Lower lobe of right lung (tissue), 2 donors: ENCODE data around the gene GAPDHS. TPM values are rescaled to one million over a fixed set of nuclear protein-coding genes. Genes with fewer than 3 reads are reported as not detected.
A peak's percentile ranks its signal among the peaks of the same experiment; 100 is the strongest.

Source experiments
- ATAC-seq, 2 donors: fragments of 200-7000 bp; cut with Tn5 transposase; one replicate each; pipeline ENCODE4 v1.9.1; 2020 to 2022; ENCODE audit warnings: mild to moderate bottlenecking in 2 of 2, moderate library complexity in 2 of 2
- DNase-seq: peaks from one replicate; pipeline ENCODE4 v3.0.0-alpha.2; 2020
- H3K27ac ChIP-seq: fragments of 200-600 bp; one replicate; pipeline ENCODE4 v1.8.0; 2022
- H3K27me3 ChIP-seq: fragments of 200-600 bp; one replicate; pipeline ENCODE4 v1.8.0; 2022; ENCODE audit warnings: low read depth
- H3K36me3 ChIP-seq: fragments of 200-600 bp; one replicate; pipeline ENCODE4 v1.8.0; 2022; ENCODE audit warnings: mild to moderate bottlenecking
- H3K4me1 ChIP-seq: fragments of 200-600 bp; one replicate; pipeline ENCODE4 v1.8.0; 2022
- H3K4me3 ChIP-seq: fragments of 200-600 bp; one replicate; pipeline ENCODE4 v1.8.0; 2022; ENCODE audit warnings: mild to moderate bottlenecking
- H3K9me3 ChIP-seq: fragments of 200-600 bp; one replicate; pipeline ENCODE4 v1.8.0; 2022
- CTCF ChIP-seq: fragments of 200-600 bp; IDR thresholded peaks from one replicate; pipeline ENCODE4 v1.8.0; 2022; ENCODE audit warnings: antibody characterized with exemption, mild to moderate bottlenecking
- intact Hi-C: fragments of 100-400 bp; cut with DNase I; formaldehyde crosslinking; loops from one replicate; pipeline ENCODE4 v1.11.0; 2022
- long read RNA-seq: library from polyadenylated mRNA; unstranded; transcript quantifications from one replicate; pipeline ENCODE4 v2.0.0, GENCODE V29; 2021
- total RNA-seq: library from RNA; stranded (reverse); fragmentation: NEBNext Ultra II Directional; extraction: Animal tissue kit (Norgen Biotek cat#: 25700); gene quantifications from one replicate; pipeline ENCODE4 v1.2.1, GENCODE V29; 2021
- donor health status: DM: no; HTN: yes; CAD: no; lungs with severe emphysema.

The GAPDHS gene
- not detected for total RNA-seq
- long read RNA-seq: 0 reads

DNA sequence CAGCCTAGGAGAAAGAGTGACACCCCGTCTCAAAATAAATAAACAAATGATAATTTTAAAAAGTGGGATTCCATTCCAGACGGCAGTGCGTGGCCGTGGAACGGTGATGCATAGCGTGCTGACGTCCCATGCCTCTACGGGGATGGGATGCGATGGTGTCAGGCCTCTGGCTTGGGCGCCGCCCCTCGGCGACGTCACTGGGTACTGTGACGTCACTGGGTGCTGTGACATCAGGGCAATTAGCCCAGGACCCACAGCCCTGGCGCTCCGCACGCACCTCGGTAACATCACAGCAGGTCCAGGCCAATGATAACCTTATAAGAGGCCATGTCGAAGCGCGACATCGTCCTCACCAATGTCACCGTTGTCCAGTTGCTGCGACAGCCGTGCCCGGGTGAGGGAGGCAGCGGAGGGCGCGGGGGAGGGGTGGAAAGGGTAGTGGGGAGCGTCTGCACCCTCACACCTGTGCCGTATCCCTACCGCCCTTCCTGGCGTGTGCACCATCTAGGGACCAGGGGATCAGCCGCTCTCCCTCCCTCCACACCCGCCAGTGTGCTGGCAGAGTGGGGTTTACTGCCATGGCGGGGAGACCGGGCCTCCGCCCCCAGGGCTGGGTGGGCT is at the start of gene GAPDHS:
Gene GAPDHS (plus strand): TSS at position 256 of the 621 bp plus-strand sequence. CDS start 72 bp downstream, at position 328.
- Histone ChIP-seq H3K27ac (no peak within 1 kb of the TSS), H3K27me3 (peaks cover 61% of the 10 kb centered on the region), H3K4me3 (no peak within 1 kb of the TSS), H3K4me1 (peaks cover 10% of the 10 kb centered on the region), H3K9me3 (no peaks in the 10 kb centered on the region), H3K36me3 (no peaks in the 10 kb centered on the region)
- TF ChIP-seq CTCF: no peak
- DNase-seq: no peak
- peak in 1 of 2 donors; percentile 11 for ATAC-seq
- intact Hi-C loops: no loop called here

- TF ChIP-seq CTCF: no peak
- H3K4me1 ChIP-seq: no peaks in the 10 kb centered on the region
- H3K27ac ChIP-seq: no peak overlapping the region
- no peaks in the 10 kb centered on the region for H3K36me3 ChIP-seq
- no peak overlapping the region for H3K4me3 ChIP-seq
- intact Hi-C loops: no loop called here
- DNase-seq (no peak), ATAC-seq (no peak)
- no peaks in the 10 kb centered on the region for H3K27me3 ChIP-seq
- no peaks in the 10 kb centered on the region for H3K9me3 ChIP-seq
These were observed 48.8 kb upstream of the GAPDHS start for GRCh38 chr19:35484252-35485036.

- Histone ChIP-seq H3K9me3 (no peaks in the 10 kb centered on the region), H3K27ac (no peak overlapping the region), H3K27me3 (no peaks in the 10 kb centered on the region), H3K4me3 (no peak overlapping the region), H3K36me3 (no peaks in the 10 kb centered on the region), H3K4me1 (no peaks in the 10 kb centered on the region)
- no peak for ATAC-seq
- intact Hi-C loops: no loop called here
- DNase-seq: no peak
- no peak for TF ChIP-seq CTCF
These were observed 47.0 kb upstream of the GAPDHS start for GRCh38 chr19:35486268-35486708.

DNA sequence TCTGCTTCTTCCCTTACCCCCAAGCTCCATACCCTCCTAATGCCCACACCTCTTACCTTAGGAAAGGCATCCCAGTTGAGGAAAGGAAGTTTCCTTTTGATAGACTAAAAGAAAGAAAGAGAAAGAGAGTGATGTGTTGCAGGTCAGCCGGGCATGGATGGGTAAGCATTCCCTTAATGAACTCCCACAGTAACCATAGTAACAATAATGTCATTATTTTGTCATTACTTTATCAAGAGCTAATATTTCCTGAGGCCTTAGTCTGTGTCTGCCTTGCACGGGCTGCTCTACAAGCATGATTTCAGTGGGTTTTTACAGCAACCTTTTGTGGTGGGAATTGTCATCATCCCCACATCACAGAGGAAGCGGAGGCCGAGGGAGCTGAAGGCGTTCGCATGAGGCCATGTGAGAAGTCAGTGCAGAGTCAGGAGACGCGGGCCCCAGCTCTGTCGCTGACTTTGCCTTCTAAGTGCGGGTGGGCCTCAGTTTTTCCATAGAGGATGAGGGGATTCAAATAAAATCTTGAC is 45.5 kb upstream of the GAPDHS start:
- ATAC-seq (no peak), DNase-seq (no peak)
- intact Hi-C loops: no loop called here
- Histone ChIP-seq H3K9me3 (no peaks in the 10 kb centered on the region), H3K27me3 (peaks cover 5% of the 10 kb centered on the region), H3K27ac (no peak overlapping the region), H3K4me3 (no peak overlapping the region), H3K36me3 (no peaks in the 10 kb centered on the region), H3K4me1 (no peaks in the 10 kb centered on the region)
- TF ChIP-seq CTCF: no peak

GRCh38 chr19:35488677-35489076 is 44.6 kb upstream of the GAPDHS start:
- DNase-seq: no peak
- Histone ChIP-seq H3K9me3 (no peaks in the 10 kb centered on the region), H3K27me3 (peaks cover 5% of the 10 kb centered on the region), H3K36me3 (no peaks in the 10 kb centered on the region), H3K4me1 (no peaks in the 10 kb centered on the region), H3K4me3 (no peak overlapping the region), H3K27ac (no peak overlapping the region)
- intact Hi-C loops: no loop called here
- ATAC-seq: no peak
- TF ChIP-seq CTCF: no peak
